ENCODE results near the gene BRINP3.

Gene BRINP3

DNA sequence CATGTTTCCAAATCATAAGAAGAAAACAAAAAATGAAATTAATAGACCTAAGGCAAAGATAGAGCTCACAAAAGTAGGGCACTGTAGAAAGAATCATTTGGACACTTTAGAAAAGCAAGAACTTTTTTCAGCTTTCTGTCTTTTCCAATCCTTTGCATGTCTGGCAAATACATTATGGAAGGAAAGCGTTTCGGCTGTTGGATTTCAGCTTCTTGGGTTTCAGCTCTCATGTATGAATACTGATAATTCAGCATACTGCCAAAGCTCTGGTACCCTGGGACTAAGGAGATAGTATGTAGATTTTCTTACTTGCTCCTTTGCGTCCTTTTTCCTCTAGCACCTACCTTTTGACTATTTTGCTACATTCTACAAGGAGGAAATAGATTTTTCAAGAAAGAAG is 375.9 kb downstream of the BRINP3 start:
- H3K4me3 ChIP-seq (ENCODE audit: low read depth, low read length), result no peak overlapping the region
- TF ChIP-seq, protein P1, sequence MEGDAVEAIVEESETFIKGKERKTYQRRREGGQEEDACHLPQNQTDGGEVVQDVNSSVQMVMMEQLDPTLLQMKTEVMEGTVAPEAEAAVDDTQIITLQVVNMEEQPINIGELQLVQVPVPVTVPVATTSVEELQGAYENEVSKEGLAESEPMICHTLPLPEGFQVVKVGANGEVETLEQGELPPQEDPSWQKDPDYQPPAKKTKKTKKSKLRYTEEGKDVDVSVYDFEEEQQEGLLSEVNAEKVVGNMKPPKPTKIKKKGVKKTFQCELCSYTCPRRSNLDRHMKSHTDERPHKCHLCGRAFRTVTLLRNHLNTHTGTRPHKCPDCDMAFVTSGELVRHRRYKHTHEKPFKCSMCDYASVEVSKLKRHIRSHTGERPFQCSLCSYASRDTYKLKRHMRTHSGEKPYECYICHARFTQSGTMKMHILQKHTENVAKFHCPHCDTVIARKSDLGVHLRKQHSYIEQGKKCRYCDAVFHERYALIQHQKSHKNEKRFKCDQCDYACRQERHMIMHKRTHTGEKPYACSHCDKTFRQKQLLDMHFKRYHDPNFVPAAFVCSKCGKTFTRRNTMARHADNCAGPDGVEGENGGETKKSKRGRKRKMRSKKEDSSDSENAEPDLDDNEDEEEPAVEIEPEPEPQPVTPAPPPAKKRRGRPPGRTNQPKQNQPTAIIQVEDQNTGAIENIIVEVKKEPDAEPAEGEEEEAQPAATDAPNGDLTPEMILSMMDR (IDR thresholded peaks at IDR 0.05; ENCODE audit: low read depth, low read length, missing control alignments), result no peak

DNA sequence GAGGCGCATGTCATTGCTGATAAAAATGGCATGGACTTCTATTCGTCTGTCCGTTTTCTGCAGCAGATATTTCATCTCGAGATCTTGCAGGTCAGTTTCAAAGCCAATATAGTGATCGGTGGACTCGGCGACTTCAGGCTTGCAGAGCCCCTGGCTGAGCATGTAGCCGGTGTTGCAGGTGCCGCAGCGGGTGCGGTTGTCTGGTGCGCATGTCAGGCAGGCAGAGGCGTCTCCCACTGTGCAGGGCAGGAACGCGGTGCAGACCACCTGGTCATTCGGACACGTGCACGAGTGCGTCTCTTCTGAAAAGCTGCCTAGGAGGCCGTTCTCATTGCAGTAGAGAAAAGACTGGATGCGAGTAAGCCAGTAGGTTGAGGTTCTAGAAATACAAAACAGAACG is 378.9 kb downstream of the BRINP3 start:
- DNase-seq (ENCODE audit: low read depth), result no peak
- no peak overlapping the region for H3K4me3 ChIP-seq (ENCODE audit: low read depth, low read length)
- TF ChIP-seq, protein P1 (IDR thresholded peaks at IDR 0.05; ENCODE audit: low read depth, low read length, missing control alignments), result no peak

More for the DNA sequence above, 375.9 kb downstream of the BRINP3 start:
- DNase-seq (ENCODE audit: low read depth), result no peak

DNA sequence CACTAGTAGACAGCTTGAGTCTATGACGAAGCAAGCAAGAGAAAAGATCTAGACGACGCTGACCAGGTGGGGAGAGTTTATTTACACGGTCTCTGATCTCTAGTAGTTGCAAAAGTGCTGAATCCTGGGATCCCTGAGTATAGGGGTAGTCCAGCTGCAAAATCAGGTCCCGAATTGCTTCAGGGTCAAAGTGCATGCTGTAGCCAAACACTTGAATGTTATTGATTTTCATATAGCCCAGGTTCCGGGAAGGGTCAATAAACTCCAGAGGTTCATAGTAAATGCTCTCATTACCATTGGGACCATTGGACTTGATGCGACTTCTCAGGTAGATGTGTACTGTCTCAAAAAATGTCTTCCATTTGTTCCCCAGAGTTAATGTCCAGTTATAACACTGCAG is 379.6 kb downstream of the BRINP3 start:
- DNase-seq (ENCODE audit: low read depth), result no peak
- TF ChIP-seq, protein P1 (IDR thresholded peaks at IDR 0.05; ENCODE audit: low read depth, low read length, missing control alignments), result no peak
- H3K4me3 ChIP-seq (ENCODE audit: low read depth, low read length), result no peak overlapping the region

DNA sequence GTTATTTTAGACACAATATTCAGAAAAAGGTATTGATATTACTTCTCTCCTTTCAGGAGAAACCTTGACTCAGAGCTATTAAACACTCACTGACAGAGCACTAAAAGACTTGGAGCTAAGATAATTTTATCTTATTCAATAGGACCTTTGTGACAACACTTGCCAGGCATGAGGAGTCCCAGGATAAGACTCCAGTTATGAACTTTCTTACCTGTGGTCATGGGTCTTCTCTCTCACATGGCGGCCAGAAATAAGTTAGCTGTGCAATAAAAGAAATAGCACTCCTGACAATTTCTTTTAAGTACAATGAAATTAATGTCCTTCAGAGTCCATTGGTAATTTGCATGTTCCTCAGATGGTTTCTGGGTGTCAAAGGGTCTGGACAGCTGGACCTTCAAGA is 382.1 kb downstream of the BRINP3 start:
- TF ChIP-seq, protein P1 (IDR thresholded peaks at IDR 0.05; ENCODE audit: low read depth, low read length, missing control alignments), result no peak
- no peak overlapping the region for H3K4me3 ChIP-seq (ENCODE audit: low read depth, low read length)
- DNase-seq (ENCODE audit: low read depth), result no peak

DNA sequence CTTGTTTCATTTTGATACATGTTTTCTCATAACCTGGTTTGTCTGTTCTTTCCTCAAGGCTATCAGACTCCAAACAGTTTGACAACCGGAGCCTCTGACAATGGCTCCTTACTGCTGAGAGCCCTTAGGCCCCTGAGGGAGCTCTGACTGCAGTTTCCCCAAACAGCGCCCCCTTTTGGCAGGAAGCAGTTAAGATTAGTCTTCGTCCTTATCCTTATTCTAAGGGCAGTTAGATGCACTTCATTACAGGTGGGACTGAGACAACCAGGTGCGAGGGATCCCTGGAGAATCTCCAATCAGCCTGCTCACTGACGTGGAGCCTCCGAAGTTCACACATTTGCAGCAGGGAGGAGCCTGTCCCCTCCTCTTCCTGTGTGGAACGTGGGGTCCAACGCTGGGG is 393.1 kb downstream of the BRINP3 start:
- TF ChIP-seq, protein P1 (IDR thresholded peaks at IDR 0.05; ENCODE audit: low read depth, low read length, missing control alignments), result peak; percentile 56
- no peak overlapping the region for H3K4me3 ChIP-seq (ENCODE audit: low read depth, low read length)
- DNase-seq (ENCODE audit: low read depth), result no peak

DNA sequence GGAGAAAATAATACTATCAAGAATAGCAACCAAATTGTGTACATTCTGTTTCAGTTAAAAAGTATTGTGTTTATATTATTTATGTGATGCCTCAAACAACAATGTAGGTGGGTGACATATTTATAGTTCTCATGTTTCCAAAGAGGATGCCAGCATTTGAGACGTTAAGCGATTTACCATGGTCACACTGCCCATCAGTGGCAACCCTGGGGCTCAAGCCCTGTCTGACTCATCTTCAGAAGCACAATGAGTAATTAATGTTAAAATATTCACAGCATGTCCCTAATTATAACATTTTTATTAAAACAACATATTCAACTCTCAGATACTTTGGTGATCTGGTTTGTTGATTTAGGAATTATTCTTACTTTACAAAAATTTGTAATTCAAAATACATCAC is 409.4 kb downstream of the BRINP3 start:
- TF ChIP-seq, protein P1 (IDR thresholded peaks at IDR 0.05; ENCODE audit: low read depth, low read length, missing control alignments), result no peak
- H3K4me3 ChIP-seq (ENCODE audit: low read depth, low read length), result no peak overlapping the region
- no peak for DNase-seq (ENCODE audit: low read depth)

DNA sequence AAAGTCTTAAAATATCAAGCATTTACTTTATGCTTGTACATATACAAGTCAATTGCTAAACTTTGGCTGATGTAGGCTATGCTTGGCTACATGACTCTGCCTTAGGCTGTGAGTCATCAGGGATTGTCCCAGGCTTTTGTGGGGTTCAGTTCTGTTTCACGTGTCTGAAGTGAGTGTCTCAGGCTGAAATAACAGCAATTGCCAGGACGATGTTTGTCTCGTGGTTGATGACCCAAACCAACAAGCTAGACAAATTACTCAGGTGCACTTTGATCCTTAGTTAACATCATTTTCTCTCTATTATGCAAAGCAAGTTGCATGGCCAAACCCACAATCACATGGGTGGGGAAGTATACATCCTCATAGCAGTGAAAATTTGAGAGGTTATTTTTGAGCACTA is 410.1 kb downstream of the BRINP3 start:
- no peak overlapping the region for H3K4me3 ChIP-seq (ENCODE audit: low read depth, low read length)
- DNase-seq (ENCODE audit: low read depth), result no peak
- TF ChIP-seq, protein P1 (IDR thresholded peaks at IDR 0.05; ENCODE audit: low read depth, low read length, missing control alignments), result no peak

All from GM12864 (cell line).